GM19025 (cell line): ENCODE measurements around the gene RHEX.

Source experiments
- ATAC-seq: cut with Tn5 transposase; IDR thresholded peaks from one replicate; pipeline ENCODE4 v1.9.1; 2021; ENCODE audit warnings: mild to moderate bottlenecking, low read depth, moderate library complexity; ENCODE audit not compliant: unreplicated experiment

The RHEX gene

DNA sequence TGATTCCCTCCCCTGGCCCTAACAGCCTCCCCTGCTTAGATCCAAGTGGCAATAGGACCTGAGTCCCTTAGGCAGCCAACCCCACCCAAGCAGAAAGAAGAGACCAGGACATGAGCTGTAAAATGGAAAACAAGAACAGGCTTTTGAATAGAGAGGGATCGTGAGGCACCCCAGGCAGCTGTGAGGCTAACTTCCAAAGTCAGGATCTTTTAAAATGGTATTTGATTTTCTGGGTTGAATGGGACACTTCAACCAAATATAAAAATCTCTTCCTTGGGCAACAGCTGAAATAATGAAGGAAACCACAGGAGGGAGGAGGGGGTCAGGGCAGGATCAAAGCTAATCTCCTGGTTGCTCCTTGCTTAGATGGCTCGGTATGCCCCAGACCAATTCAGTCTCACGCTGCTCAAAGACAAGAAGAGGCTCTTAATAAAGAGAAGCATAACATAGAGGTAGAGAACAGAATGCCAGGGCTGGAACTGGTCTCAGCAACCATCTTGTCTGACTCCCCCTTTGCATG lies 92.9 kb downstream of the RHEX start:
- ATAC-seq = no peak
